CD14-positive monocyte (primary cell): ENCODE measurements around the gene PWWP2B. TPM values are rescaled to one million over a fixed set of nuclear protein-coding genes. Genes with fewer than 3 reads are reported as not detected.

Source experiments
- DNase-seq, 3 donors: peaks; one replicate each; pipeline ENCODE4 v3.0.0-alpha.2; 2011 to 2022
- H2AFZ ChIP-seq: 2 replicates; pipeline ENCODE4 v1.6.0; 2012; ENCODE audit warnings: mild to moderate bottlenecking, low read depth, low read length, inconsistent platforms; ENCODE audit not compliant: insufficient read depth, poor library complexity, severe bottlenecking
- H3K27ac ChIP-seq, 2 donors: 1 replicate in 1 of 2; 2 replicates in 1 of 2; pipeline ENCODE4 v1.5.1; 2012 to 2013; ENCODE audit warnings: low read length in 2 of 2, control low read depth in 1 of 2, inconsistent platforms in 1 of 2, low read depth in 1 of 2, mild to moderate bottlenecking in 1 of 2
- H3K27me3 ChIP-seq, 2 donors: one replicate each; pipeline versions ENCODE4 v1.6.0 to v1.6.1; 2011 to 2013; ENCODE audit warnings: low read length in 2 of 2; ENCODE audit not compliant: control insufficient read depth in 2 of 2, insufficient read depth in 2 of 2
- H3K36me3 ChIP-seq, 2 donors: replicated peaks in 1 of 2; 1 replicate in 1 of 2; 2 replicates in 1 of 2; pipeline versions ENCODE4 v1.5.1 to v1.6.1; 2012 to 2013; ENCODE audit warnings: low read length in 2 of 2, control low read depth in 1 of 2, inconsistent platforms in 1 of 2, mild to moderate bottlenecking in 1 of 2; ENCODE audit not compliant: insufficient read depth in 2 of 2, control insufficient read depth in 1 of 2
- H3K4me1 ChIP-seq, 2 donors: 1 replicate in 1 of 2; 2 replicates in 1 of 2; pipeline versions ENCODE4 v1.5.1 to v1.6.1; 2012 to 2013; ENCODE audit warnings: low read length in 2 of 2, control low read depth in 1 of 2, inconsistent platforms in 1 of 2, mild to moderate bottlenecking in 1 of 2, moderate library complexity in 1 of 2; ENCODE audit not compliant: insufficient read depth in 2 of 2, control insufficient read depth in 1 of 2
- H3K4me2 ChIP-seq: replicated peaks from 2 replicates; pipeline ENCODE3; 2012; ENCODE audit warnings: low read length, moderate library complexity, mild to moderate bottlenecking; ENCODE audit not compliant: poor library complexity, severe bottlenecking; ENCODE audit errors: extremely low read depth
- H3K4me3 ChIP-seq, 3 experiments: fragments of 200-600 bp in 1 of 3; sonication (generic) in 1 of 3; replicated peaks in 1 of 3; 1 replicate in 2 of 3; 2 replicates in 1 of 3; pipeline ENCODE4 v1.5.1; 2011 to 2013; ENCODE audit warnings: low read length in 3 of 3, mild to moderate bottlenecking in 3 of 3, control low read depth in 2 of 3, low read depth in 2 of 3, inconsistent platforms in 1 of 3, moderate library complexity in 1 of 3
- H3K79me2 ChIP-seq: 2 replicates; pipeline ENCODE4 v1.6.0; 2012; ENCODE audit warnings: mild to moderate bottlenecking, control low read depth, inconsistent platforms, low read length, moderate library complexity; ENCODE audit not compliant: insufficient read depth
- H3K9ac ChIP-seq: 2 replicates; pipeline ENCODE4 v1.6.0; 2017; ENCODE audit warnings: low read length, mild to moderate bottlenecking; ENCODE audit not compliant: insufficient read depth, poor library complexity, severe bottlenecking
- H3K9me3 ChIP-seq, 2 donors: replicated peaks in 1 of 2; 1 replicate in 1 of 2; 2 replicates in 1 of 2; pipeline versions ENCODE4 v1.5.1 to v1.6.1; 2012 to 2013; ENCODE audit warnings: low read length in 2 of 2, control low read depth in 1 of 2; ENCODE audit not compliant: control insufficient read depth in 1 of 2, insufficient read depth in 1 of 2
- H4K20me1 ChIP-seq: 2 replicates; pipeline ENCODE4 v1.6.0; 2012; ENCODE audit warnings: mild to moderate bottlenecking, low read length, control low read depth, moderate library complexity; ENCODE audit not compliant: insufficient read depth
- H3K27ac Mint-ChIP-seq, 7 donors: one replicate each; pipeline ENCODE4 v1.8.0; 2020; ENCODE audit warnings: mild to moderate bottlenecking in 7 of 7, mixed read lengths in 7 of 7, moderate library complexity in 6 of 7, inconsistent platforms in 2 of 7
- H3K27me3 Mint-ChIP-seq, 3 donors: one replicate each; pipeline ENCODE4 v1.8.0; 2021 to 2022; ENCODE audit warnings: low read depth in 3 of 3, mild to moderate bottlenecking in 3 of 3, mixed read lengths in 3 of 3, moderate library complexity in 3 of 3, inconsistent platforms in 1 of 3
- H3K36me3 Mint-ChIP-seq, 2 donors: one replicate each; pipeline ENCODE4 v1.8.0; 2020; ENCODE audit warnings: mixed read lengths in 2 of 2, inconsistent platforms in 1 of 2, mild to moderate bottlenecking in 1 of 2
- H3K4me1 Mint-ChIP-seq: one replicate; pipeline ENCODE4 v1.8.0; 2020; ENCODE audit warnings: mild to moderate bottlenecking, mixed read lengths
- H3K4me3 Mint-ChIP-seq, 2 donors: one replicate each; pipeline ENCODE4 v1.8.0; 2020; ENCODE audit warnings: mild to moderate bottlenecking in 2 of 2, mixed read lengths in 2 of 2, moderate library complexity in 1 of 2
- H3K9me3 Mint-ChIP-seq, 7 donors: one replicate each; pipeline ENCODE4 v1.8.0; 2020 to 2022; ENCODE audit warnings: mixed read lengths in 7 of 7, mild to moderate bottlenecking in 6 of 7, moderate library complexity in 6 of 7, inconsistent platforms in 2 of 7
- WGBS: methylation state at CpG from one replicate; pipeline ENCODE4 v1.1.5; 2013; ENCODE audit warnings: missing lambda C conversion rate; ENCODE audit not compliant: insufficient coverage; 5-methylcytosine and 5-hydroxymethylcytosine counted together
- intact Hi-C, 2 donors: fragments of 100-400 bp; cut with micrococcal nuclease; formaldehyde crosslinking; loops; one replicate each; pipeline versions ENCODE4 v1.15.0 to v1.15.1; 2023
- polyA plus RNA-seq, 3 donors: library from polyadenylated mRNA; depleted of rRNA in 1 of 3; unstranded in 2 of 3; stranded (reverse) in 1 of 3; fragments of 300-500 nt in 2 of 3; fragments of >200 nt in 1 of 3; fragmentation: Illumina TruSeq in 2 of 3; gene quantifications; 1 replicate in 2 of 3; 2 replicates in 1 of 3; pipeline ENCODE4 v1.2.3, GENCODE V29; 2012 to 2021
- TF ChIP-seq, protein P1 (sequence below): fragments of 200-600 bp; IDR thresholded peaks from one replicate; pipeline ENCODE4 v1.8.0; 2022; ENCODE audit warnings: antibody characterized with exemption, mild to moderate bottlenecking

PWWP2B gene
- polyA plus RNA-seq, 3 donors = 2.4 to 6.9 (median 2.7) TPM

GRCh38 chr10:132356621-132357195 is 40.3 kb upstream of the PWWP2B start:
- no peaks in the 10 kb centered on the region for H4K20me1 ChIP-seq
- WGBS = 87% methylated on average over 11 of the region's 12 CpGs
- TF ChIP-seq, protein P1, sequence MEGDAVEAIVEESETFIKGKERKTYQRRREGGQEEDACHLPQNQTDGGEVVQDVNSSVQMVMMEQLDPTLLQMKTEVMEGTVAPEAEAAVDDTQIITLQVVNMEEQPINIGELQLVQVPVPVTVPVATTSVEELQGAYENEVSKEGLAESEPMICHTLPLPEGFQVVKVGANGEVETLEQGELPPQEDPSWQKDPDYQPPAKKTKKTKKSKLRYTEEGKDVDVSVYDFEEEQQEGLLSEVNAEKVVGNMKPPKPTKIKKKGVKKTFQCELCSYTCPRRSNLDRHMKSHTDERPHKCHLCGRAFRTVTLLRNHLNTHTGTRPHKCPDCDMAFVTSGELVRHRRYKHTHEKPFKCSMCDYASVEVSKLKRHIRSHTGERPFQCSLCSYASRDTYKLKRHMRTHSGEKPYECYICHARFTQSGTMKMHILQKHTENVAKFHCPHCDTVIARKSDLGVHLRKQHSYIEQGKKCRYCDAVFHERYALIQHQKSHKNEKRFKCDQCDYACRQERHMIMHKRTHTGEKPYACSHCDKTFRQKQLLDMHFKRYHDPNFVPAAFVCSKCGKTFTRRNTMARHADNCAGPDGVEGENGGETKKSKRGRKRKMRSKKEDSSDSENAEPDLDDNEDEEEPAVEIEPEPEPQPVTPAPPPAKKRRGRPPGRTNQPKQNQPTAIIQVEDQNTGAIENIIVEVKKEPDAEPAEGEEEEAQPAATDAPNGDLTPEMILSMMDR = no peak
- no peak overlapping the region for H3K4me2 ChIP-seq
- H3K36me3 Mint-ChIP-seq = peaks cover 12 to 25% of the 10 kb centered on the region in 2 donors
- intact Hi-C loops = no loop called here
- H3K4me3 Mint-ChIP-seq = no peak overlapping the region
- H3K9me3 Mint-ChIP-seq = peaks cover 0 to 4% (median 2%) of the 10 kb centered on the region in 7 donors
- no peak overlapping the region for H3K27ac Mint-ChIP-seq
- H3K36me3 ChIP-seq = peaks cover 4 to 19% of the 10 kb centered on the region in 2 donors
- no peaks in the 10 kb centered on the region for H3K27me3 Mint-ChIP-seq
- H3K4me1 Mint-ChIP-seq = peaks cover 17% of the 10 kb centered on the region
- no peak overlapping the region for H3K27ac ChIP-seq
- H3K9me3 ChIP-seq = peaks cover 0 to 7% of the 10 kb centered on the region in 2 donors
- no peak for DNase-seq
- no peaks in the 10 kb centered on the region for H3K79me2 ChIP-seq
- H3K4me1 ChIP-seq = peaks cover 2 to 8% of the 10 kb centered on the region in 2 donors
- no peaks in the 10 kb centered on the region for H3K27me3 ChIP-seq
- no peak overlapping the region for H2AFZ ChIP-seq
- no peak overlapping the region for H3K9ac ChIP-seq
- no peak overlapping the region for H3K4me3 ChIP-seq

GRCh38 chr10:132357286-132358058 is 39.5 kb upstream of the PWWP2B start:
- H3K27me3 Mint-ChIP-seq = no peaks in the 10 kb centered on the region
- peaks cover 0 to 6% (median 2%) of the 10 kb centered on the region in 7 donors for H3K9me3 Mint-ChIP-seq
- H3K9me3 ChIP-seq = peaks cover 0 to 7% of the 10 kb centered on the region in 2 donors
- H3K36me3 Mint-ChIP-seq = peaks cover 17 to 28% of the 10 kb centered on the region in 2 donors
- H2AFZ ChIP-seq = no peak overlapping the region
- peaks cover 4 to 24% of the 10 kb centered on the region in 2 donors for H3K36me3 ChIP-seq
- no peaks in the 10 kb centered on the region for H3K27me3 ChIP-seq
- no peak overlapping the region for H3K4me2 ChIP-seq
- H3K27ac Mint-ChIP-seq = no peak overlapping the region
- no peak overlapping the region for H3K4me3 Mint-ChIP-seq
- H3K4me1 ChIP-seq = peaks cover 2 to 8% of the 10 kb centered on the region in 2 donors
- no peaks in the 10 kb centered on the region for H4K20me1 ChIP-seq
- DNase-seq = no peak
- 97% methylated on average over 10 of the region's 15 CpGs for WGBS
- no peak overlapping the region for H3K9ac ChIP-seq
- intact Hi-C loops = no loop called here
- H3K4me1 Mint-ChIP-seq = peaks cover 17% of the 10 kb centered on the region
- TF ChIP-seq, protein P1 = no peak
- no peaks in the 10 kb centered on the region for H3K79me2 ChIP-seq
- H3K27ac ChIP-seq = no peak overlapping the region
- no peak overlapping the region for H3K4me3 ChIP-seq
